22Rv1 (cell line): ENCODE results near the gene OPRD1.

Experiments
- CTCF ChIP-seq: fragments of 450-650 bp; IDR thresholded peaks from 2 replicates; pipeline ENCODE4 v1.5.1; 2017; ENCODE audit warnings: mild to moderate bottlenecking
- ZFX ChIP-seq: fragments of 450-650 bp; IDR thresholded peaks from 2 replicates; pipeline ENCODE4 v1.6.1; 2017; ENCODE audit warnings: antibody characterized with exemption, borderline replicate concordance

GRCh38 chr1:28909198-28909597 lies 97.2 kb downstream of the OPRD1 start:
- no peak for TF ChIP-seq ZFX
- TF ChIP-seq CTCF = no peak
